GM18519 (cell line): ENCODE measurements around the gene LDB2.
"Not testable (repeated sequence)": the region's sequence is repeated elsewhere in the genome, so short reads cannot be mapped to it uniquely, and the experiment has no call there.

Source experiments
- ATAC-seq: cut with Tn5 transposase; IDR thresholded peaks from one replicate; pipeline ENCODE4 v1.9.1; 2021; ENCODE audit warnings: mild to moderate bottlenecking, moderate library complexity; ENCODE audit not compliant: unreplicated experiment, low FRiP score

LDB2 gene

GRCh38 chr4:16524406-16524805, 374.0 kb downstream of the LDB2 start:
- no peak for ATAC-seq

GRCh38 chr4:16523526-16523925, 374.9 kb downstream of the LDB2 start:
- ATAC-seq: not testable (repeated sequence)

GRCh38 chr4:16521156-16521915, 377.1 kb downstream of the LDB2 start:
- no peak for ATAC-seq

DNA sequence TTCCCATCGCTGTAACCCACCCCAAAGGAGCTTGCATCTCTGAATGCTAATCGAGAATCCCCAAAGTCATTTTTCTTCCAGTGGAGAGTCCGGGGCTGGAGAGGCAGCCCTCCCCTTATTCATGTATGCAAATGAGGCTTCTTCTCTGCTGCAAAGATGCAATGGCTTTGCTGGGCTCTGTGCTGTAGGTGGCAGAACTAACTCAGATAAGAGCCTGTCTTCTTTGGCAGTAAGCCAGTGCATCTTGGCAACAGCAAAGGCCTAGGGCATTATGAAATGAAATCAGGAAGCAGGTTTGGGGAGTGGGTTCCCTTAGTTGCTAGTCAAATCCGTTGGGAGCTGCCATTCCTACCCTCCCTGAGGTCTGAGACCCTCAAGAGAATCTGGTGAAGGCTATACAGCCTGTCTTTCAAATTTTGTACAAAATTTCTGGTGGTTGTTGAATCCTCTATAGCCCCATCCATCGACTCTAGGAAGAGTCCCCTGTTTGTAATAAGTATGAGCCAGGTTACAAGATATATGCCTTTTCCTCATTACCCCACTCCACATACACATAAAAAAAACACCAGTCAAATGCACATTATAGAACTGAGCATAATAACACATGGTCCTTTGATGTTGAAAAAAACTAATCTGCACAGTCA, 381.5 kb downstream of the LDB2 start:
- no peak for ATAC-seq

DNA sequence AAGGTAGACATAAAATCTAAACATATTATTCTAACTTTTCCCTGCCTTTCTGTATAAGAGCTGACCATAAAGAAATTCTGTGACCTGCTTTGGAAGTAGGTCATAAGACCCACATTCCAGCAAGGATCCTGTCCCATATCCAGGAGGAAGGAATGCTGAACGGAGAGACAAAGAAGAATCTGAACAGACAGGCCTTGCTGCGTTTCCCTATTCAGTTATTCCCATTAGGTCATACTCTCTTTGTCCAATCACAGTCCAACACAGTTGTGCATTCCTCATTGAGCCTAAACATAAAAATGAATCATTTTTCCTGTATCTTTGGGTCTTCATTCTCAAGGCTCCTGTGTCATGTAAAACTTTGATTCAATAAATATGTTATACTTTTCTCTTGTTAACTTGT, 384.6 kb downstream of the LDB2 start:
- ATAC-seq: no peak

DNA sequence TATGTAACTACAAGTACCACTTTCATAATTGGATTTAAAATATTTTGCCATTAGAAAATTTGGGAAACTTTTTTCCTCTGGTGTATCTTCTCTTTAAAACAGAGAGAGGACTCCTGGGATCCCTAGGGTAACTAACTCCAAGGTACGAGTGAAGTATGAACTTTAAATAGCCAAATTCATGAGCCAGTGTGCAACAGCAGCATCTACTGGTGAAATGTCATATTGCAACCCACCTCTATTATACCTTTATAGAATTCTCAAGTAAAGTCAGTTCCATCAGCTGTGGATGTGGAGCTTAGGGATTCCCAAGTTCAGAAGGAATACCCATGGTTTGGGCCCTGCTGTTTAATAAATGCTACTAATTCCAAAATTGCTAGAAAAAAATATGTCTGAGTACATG, 389.5 kb downstream of the LDB2 start:
- ATAC-seq: no peak

DNA sequence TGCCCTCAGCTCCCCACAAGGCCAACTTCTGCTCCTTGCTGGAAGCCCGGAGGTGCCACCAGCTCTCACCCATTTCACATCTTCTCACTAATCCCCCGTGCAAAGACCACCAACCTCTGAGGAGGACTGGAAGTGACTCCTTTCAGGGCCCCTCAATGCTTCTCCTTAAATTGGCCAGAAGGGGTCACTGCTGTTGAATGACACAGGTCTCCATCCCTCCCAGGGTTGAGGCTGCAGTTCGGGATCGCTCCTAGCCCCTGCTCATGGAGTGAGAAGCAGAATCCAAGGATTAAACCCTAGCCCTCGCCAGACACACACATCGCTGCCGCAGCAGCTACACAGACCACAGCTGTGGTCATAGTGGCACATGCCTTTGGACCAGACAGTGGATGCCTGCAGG, 392.7 kb downstream of the LDB2 start:
- ATAC-seq: no peak

DNA sequence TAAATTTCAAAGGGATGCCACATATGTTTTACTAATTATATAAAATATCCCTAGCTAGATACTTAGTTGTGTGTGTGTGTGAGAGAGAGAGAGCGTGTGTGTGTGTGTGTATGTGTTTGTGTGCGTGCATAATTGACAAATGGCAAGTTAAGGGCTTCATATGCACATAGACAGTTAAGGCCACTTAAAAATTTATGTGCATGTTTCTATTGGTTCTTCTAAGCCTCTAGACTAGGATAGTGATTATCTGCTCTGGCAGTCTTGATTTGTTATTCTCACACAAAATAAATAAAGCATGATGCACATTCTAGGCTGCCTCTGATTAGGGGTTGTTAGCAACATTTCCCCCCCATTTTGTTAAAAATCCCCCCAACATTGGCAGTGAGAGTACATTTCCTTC, 393.2 kb downstream of the LDB2 start:
- ATAC-seq: no peak

- ATAC-seq: no peak
These were observed 394.9 kb downstream of the LDB2 start for GRCh38 chr4:16503421-16504100.

DNA sequence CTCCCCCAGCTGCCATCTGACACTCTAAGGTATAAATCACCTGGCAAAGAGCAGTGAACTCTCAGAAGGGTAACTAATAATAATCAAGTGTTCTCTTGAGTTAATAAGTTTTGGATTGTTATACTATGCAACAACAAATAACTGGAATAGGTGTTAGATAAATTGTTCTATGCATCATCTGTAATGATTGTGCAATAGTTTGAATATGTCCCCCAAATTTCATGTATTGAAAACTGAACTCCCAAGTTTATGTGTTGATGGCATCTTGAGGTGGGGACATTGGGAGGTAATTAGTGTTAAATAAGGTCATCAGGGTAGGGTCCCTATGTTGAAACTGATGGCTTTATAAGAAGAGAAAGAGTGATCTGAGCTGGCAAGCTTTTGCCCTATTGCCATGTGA, 399.5 kb downstream of the LDB2 start:
- no peak for ATAC-seq

- no peak for ATAC-seq
These were observed 401.9 kb downstream of the LDB2 start for GRCh38 chr4:16496501-16496900.

DNA sequence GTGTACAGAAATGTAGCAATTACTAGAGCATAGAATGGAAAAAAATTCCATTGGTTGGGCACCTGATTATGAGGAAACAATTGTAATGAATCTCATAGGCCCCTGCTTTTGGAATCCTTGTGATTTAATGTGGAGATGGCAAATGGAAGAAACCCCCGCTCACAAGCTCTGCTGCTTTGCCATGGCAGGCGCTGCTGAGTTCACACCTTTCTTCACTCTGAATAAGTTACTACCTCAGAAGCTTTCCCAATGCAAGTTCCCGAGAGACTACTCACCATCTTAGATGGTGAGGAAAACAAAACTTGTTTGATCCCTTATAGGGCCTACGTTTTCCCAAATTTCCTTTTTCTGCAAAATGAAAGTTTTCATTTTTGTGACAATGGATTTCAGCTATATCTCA, 405.6 kb downstream of the LDB2 start:
- ATAC-seq: no peak

GRCh38 chr4:16489226-16489625, 409.2 kb downstream of the LDB2 start:
- no peak for ATAC-seq

- ATAC-seq: no peak
These were observed 410.4 kb downstream of the LDB2 start for GRCh38 chr4:16488084-16488483.

DNA sequence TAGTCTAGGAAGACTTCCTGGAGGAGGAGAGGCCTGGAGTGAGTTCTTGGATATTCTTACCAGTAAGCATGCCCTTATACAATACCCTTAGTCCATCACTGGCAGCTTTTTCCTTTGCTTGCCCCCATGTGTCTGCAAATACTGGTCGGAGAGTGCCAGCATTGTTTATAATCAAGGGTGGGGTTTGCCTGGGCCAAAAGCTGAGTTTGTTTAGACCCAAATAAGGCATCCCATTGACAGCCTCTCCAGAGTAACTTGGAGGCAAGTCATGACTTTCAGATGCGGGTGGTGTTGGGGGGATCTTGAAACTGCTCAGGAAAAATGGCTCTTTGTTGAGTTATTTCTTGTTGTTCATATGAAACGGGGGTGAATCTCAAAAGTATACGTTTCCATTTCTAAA, 413.7 kb downstream of the LDB2 start:
- ATAC-seq: no peak

DNA sequence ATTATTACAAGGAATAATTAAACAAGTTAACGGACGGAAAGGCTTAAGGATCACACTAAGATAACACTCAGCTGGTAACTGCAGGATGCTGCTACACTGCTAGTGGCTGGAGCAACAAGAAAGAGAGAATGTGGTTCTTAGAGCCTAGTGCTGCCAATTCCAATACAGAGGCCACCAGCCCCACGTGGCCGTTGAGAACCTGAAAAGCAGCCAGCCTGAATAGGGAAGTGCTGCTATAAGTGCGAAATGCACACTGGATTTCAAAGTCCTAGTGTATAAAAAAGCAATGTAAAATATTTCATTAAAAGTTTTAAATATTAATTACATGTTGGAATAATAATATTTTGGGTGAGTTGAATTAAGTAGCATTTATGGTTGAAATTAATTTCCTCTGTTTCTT, 414.9 kb downstream of the LDB2 start:
- ATAC-seq: no peak

- ATAC-seq: no peak
These were observed 418.4 kb downstream of the LDB2 start for GRCh38 chr4:16480011-16480410.

DNA sequence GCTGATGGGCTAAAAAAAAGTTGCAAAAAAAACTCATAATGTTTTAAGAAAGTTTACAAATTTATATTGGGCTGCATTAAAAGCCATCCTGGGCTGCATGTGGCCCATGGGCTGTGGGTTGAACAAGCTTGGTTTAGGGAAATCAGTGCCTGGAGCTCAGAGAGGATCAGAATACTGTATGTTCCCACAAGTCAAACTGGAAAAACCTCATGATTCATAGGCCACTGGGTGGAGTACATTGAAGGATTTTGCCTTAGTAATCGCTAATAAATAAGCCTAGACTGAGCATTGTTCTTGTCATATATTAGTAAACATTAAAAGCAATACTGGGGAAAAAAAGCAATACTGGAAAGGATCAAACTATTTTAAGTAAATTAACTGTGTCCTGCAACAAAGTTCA, 425.9 kb downstream of the LDB2 start:
- ATAC-seq: no peak

- ATAC-seq: no peak
These were observed 431.4 kb downstream of the LDB2 start for GRCh38 chr4:16467061-16467460.

- no peak for ATAC-seq
These were observed 431.9 kb downstream of the LDB2 start for GRCh38 chr4:16466581-16466980.

DNA sequence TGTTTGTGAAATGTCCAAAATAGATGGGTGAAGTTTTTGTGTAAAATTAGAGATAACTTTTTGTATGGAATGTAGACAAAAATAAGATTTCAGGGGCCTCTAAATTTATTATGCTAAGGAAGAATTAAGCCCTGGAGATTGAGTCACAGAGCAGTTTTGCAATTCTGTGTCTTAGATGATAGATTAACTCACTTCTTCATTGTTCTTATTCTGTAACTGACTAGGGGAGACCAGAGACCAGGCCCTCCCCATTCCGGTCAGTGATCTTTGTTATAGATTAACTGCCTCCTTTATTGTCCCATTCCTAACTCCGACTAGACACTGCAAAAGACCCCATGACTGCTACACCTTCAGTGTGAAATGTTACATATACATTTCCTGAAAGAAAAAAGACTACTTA, 433.8 kb downstream of the LDB2 start:
- no peak for ATAC-seq

DNA sequence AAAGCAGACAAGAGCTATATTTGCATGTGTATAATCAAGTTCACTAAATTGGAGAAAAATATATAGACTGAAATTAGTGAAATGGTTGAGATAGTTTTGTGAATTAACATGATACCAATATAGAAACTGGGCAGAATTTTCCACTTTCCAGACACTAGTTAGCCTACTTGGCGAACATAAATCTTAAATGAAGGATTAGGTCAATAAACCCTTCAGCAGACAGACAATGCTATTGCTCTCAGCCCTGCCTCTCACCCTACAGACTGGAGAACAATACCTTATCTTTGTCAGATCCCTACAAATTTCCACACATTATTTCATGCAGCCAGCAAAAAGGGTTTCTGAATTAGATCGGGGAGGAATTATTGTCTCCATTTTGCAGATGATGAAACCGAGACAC, 435.8 kb downstream of the LDB2 start:
- ATAC-seq: no peak
